Osteocyte (in vitro differentiated cells): Measurements from ENCODE around the gene RHBDL1. TPM values are rescaled to one million over a fixed set of nuclear protein-coding genes. Genes with fewer than 3 reads are reported as not detected.

Experiments
- DNase-seq: peaks from one replicate; pipeline ENCODE4 v3.0.0; 2021; ENCODE audit warnings: mixed read lengths; ENCODE audit not compliant: unreplicated experiment; ENCODE audit errors: extremely low spot score
- H3K27ac Mint-ChIP-seq: one replicate; pipeline ENCODE4 v1.8.0; 2021; ENCODE audit warnings: mild to moderate bottlenecking, mixed read lengths; ENCODE audit not compliant: unreplicated experiment
- H3K27me3 Mint-ChIP-seq: one replicate; pipeline ENCODE4 v1.8.0; 2021; ENCODE audit warnings: mixed read lengths; ENCODE audit not compliant: unreplicated experiment
- H3K36me3 Mint-ChIP-seq: one replicate; pipeline ENCODE4 v1.8.0; 2021; ENCODE audit warnings: mixed read lengths; ENCODE audit not compliant: unreplicated experiment
- H3K4me1 Mint-ChIP-seq: one replicate; pipeline ENCODE4 v1.8.0; 2021; ENCODE audit warnings: mixed read lengths; ENCODE audit not compliant: unreplicated experiment
- H3K4me3 Mint-ChIP-seq: one replicate; pipeline ENCODE4 v1.8.0; 2021; ENCODE audit warnings: mild to moderate bottlenecking, moderate library complexity, mixed read lengths; ENCODE audit not compliant: unreplicated experiment
- H3K9me3 Mint-ChIP-seq: one replicate; pipeline ENCODE4 v1.8.0; 2021; ENCODE audit warnings: mixed read lengths; ENCODE audit not compliant: unreplicated experiment
- CTCF ChIP-seq: fragments of 200-600 bp; sonication (generic); IDR thresholded peaks from 2 replicates; pipeline ENCODE4 v1.5.0; 2021; ENCODE audit warnings: antibody characterized with exemption, mild to moderate bottlenecking, moderate library complexity
- total RNA-seq: library from RNA; stranded (reverse); gene quantifications from 2 replicates; pipeline ENCODE4 v1.2.1, GENCODE V29; 2021

The RHBDL1 gene
- total RNA-seq, 1 donor from 2014 or later = 5.4 TPM

- no peaks in the 10 kb centered on the region for H3K9me3 Mint-ChIP-seq
- H3K36me3 Mint-ChIP-seq = no peaks in the 10 kb centered on the region
- no peaks in the 10 kb centered on the region for H3K27me3 Mint-ChIP-seq
- DNase-seq = no peak
- no peak for TF ChIP-seq CTCF
- H3K4me3 Mint-ChIP-seq = no peak overlapping the region
- no peak overlapping the region for H3K27ac Mint-ChIP-seq
- H3K4me1 Mint-ChIP-seq = peaks cover 27% of the 10 kb centered on the region
Measured at GRCh38 chr16:718922-719321, 43.5 kb downstream of the RHBDL1 start.

- Mint-ChIP-seq H3K27ac (peak overlapping the region; percentile 75), H3K4me3 (peak overlapping the region; percentile 79), H3K9me3 (no peaks in the 10 kb centered on the region), H3K4me1 (peaks cover 22% of the 10 kb centered on the region), H3K27me3 (no peaks in the 10 kb centered on the region), H3K36me3 (no peaks in the 10 kb centered on the region)
- no peak for DNase-seq
- TF ChIP-seq CTCF = peak; percentile 19
Measured at GRCh38 chr16:719815-720446, 44.5 kb downstream of the RHBDL1 start.

- no peaks in the 10 kb centered on the region for H3K9me3 Mint-ChIP-seq
- no peak for DNase-seq
- H3K4me3 Mint-ChIP-seq = peak overlapping the region; percentile 79
- peak overlapping the region; percentile 75 for H3K27ac Mint-ChIP-seq
- no peaks in the 10 kb centered on the region for H3K27me3 Mint-ChIP-seq
- H3K4me1 Mint-ChIP-seq = peaks cover 22% of the 10 kb centered on the region
- TF ChIP-seq CTCF = no peak
- H3K36me3 Mint-ChIP-seq = no peaks in the 10 kb centered on the region
Measured at GRCh38 chr16:720447-720989, 45.0 kb downstream of the RHBDL1 start.

- peaks cover 18% of the 10 kb centered on the region for H3K4me1 Mint-ChIP-seq
- H3K4me3 Mint-ChIP-seq = peak within 1 kb of the TSS; percentile 79
- peak; percentile 92 for DNase-seq
- peak within 1 kb of the TSS; percentile 75 for H3K27ac Mint-ChIP-seq
- no peaks in the 10 kb centered on the region for H3K9me3 Mint-ChIP-seq
- no peaks in the 10 kb centered on the region for H3K27me3 Mint-ChIP-seq
- peak; percentile 7 for TF ChIP-seq CTCF
- no peaks in the 10 kb centered on the region for H3K36me3 Mint-ChIP-seq
Measured at GRCh38 chr16:720990-721764, 45.7 kb downstream of the RHBDL1 start, which contains the start of gene ANTKMT. ANTKMT (plus strand) TSS chr16:721146; CDS start chr16:721275, 129 bp downstream.
